Activated CD8-positive, alpha-beta memory T cell treated with anti-CD3 and anti-CD28 coated beads, Interleukin-2, amount 50 U/mL, for 24 hours (primary cell): ENCODE data around the gene MIS12.

Source experiments
- DNase-seq: peaks from one replicate; pipeline ENCODE4 v3.0.0-alpha.2; 2020; ENCODE audit errors: extremely low read depth

MIS12 gene

DNA sequence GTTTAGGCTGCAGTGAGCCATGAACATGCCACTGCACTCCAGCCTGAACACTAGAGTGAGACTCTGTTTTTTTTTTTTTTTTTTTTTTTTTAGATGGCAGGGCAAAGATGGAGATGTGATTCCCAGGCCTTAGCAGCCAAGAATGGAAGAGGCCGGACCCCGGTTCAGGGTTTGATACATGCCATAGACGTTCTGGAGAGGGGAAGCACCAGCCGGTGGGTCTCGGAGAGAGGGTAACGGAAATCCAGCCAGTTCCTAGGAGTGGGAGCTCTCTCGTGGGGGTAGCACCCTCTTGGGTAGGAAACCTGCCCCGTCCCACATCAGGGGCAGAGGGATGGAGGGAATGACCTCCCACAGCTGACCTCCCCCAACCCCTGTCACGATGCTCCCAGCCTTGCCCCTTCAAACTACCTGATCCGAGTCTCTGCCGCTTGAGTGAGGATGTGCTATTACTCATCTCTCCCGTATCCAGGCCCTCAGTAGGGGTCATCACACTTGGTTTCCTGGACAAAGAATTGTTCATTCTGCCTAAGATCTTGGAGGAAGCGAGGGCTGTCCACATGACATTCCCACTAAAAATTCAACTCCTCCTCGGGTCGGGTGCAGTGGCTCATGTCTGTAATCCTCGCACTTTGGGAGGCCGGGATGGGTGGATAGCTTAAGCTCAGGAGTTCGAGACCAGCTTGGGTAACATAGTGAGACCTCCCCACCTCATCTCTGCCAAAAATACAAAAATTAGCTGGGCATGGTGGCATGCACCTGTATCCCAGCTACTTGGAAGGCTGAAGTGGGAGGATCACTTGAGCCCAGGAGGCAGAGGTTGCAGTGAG lies 47.3 kb downstream of the MIS12 start:
- no peak for DNase-seq

DNA sequence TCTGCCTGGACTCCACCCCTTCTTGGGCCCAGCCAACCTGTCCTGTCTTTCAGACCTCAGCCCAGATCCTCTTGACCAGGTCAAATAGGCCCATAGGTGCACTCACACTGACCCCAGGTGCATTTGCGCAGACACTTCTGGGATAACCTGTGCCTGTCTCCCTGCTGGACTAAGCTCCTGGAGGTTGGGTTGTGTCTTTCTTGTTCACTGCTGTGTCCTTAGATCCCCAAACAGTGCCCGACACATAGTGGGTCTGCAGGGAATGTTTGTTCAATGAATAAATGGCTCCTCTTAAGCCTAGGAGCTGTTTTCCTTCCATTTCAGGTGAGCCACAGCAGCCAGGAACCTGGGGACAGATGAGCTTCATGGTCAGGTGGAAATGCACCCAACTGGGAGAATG lies 49.1 kb downstream of the MIS12 start:
- no peak for DNase-seq

DNA sequence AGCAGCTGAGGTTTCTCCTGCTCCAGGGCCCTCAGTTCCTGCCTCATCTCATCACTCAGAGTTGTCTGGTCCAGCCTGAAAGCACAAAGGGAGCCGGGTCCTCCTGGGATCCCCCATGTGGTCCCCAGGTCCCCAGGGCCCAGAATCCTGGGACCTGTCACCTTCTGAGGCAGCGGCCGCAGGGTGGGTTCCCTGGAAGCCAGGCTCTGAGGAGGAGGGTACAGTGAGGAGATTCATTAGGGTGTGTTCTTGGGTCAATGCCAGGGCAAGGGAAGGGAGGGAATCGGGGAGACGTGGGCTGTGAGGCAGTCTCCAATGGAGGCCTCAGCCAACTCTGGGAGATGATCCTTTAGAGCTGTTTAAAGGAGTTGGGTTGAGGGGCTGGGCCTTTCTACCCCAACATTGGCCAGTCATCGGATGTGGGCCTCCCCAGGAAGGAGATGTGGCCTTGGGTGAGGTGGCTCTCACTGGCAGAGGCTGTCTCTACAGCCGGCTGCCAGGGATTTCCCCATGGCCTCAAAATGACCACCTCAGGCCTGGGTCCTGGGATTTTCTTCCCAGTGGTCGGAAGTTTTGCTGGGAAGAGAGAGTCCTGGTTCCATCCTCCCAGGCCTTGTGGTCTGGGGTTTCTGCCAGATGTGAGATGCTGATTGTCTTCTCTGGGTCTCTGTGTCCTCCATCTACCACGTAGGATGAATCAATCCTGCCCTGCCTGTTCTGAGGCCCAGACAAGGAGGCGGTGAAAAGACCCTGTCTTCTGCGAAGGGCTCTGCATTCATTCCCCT lies 50.7 kb downstream of the MIS12 start:
- DNase-seq: no peak

DNA sequence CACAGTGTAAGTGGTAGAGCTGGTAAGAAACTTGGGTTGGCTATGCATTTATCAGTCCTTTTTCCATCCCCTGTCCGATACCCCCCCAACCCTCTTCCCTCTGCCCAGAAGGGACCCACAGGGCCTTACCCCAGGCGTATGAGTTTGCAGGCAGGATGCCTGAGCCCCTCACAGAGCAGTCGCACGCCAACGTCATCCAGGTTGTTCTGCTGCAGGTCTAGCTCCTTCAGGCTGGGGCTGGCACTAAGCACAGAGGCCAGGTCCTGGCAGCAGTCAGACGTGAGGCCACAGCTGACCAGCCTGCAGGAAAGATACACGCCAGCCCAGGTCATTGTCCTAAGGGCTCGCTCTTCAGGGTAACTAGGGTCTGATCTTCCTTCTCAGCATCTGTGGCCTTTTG lies 52.9 kb downstream of the MIS12 start:
- DNase-seq: no peak

DNA sequence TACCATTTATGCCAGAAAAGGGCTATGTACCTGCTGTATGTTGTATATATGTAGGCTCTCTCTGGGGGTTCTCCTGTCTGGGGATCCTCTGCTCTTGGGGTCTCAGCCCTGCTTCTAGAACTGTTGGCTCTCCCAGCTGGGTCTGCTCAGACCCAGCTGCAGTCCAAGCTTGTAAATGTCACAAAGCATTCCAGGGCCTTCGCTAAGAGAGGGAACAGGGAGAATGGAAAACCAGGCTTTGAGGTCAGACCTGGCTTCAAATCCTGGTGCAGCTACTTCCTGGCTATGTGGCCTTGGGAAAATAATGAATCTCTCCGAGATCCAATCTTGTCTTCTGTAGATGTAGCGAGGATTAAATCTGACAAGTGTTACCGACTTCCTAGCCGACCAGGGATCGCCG lies 54.0 kb downstream of the MIS12 start:
- no peak for DNase-seq
